Activated T-helper 9 cell treated with anti-CD3 and anti-CD28 coated beads, Interleukin-2, amount 50 U/mL, for 16 hours (primary cell): Measurements from ENCODE around the gene AVEN.
"Not testable (repeated sequence)": the region's sequence is repeated elsewhere in the genome, so short reads cannot be mapped to it uniquely, and the experiment has no call there.

Experiments
- DNase-seq: peaks from one replicate; pipeline ENCODE4 v3.0.0-alpha.2; 2020; ENCODE audit warnings: low read depth

AVEN gene

GRCh38 chr15:34039790-34040113, 748 bp upstream of the AVEN start:
- DNase-seq, result no peak

- DNase-seq, result peak; percentile 70
Observed at GRCh38 chr15:34038023-34038870, 757 bp downstream of the AVEN start.

- no peak for DNase-seq
Observed at GRCh38 chr15:34031987-34032760, 6.8 kb downstream of the AVEN start.

GRCh38 chr15:34027606-34028005, 11.4 kb downstream of the AVEN start:
- no peak for DNase-seq

- DNase-seq, result no peak
Observed at GRCh38 chr15:34025252-34025651, 13.8 kb downstream of the AVEN start.

GRCh38 chr15:34023907-34024306, 15.1 kb downstream of the AVEN start:
- DNase-seq, result no peak

- DNase-seq, result no peak
Observed at GRCh38 chr15:34019369-34019990, 19.5 kb downstream of the AVEN start.

- DNase-seq, result not testable (repeated sequence)
Observed at GRCh38 chr15:34018738-34019137, 20.3 kb downstream of the AVEN start.

- no peak for DNase-seq
Observed at GRCh38 chr15:34018021-34018645, 20.9 kb downstream of the AVEN start.

- no peak for DNase-seq
Observed at GRCh38 chr15:34014556-34014955, 24.4 kb downstream of the AVEN start.

GRCh38 chr15:34013746-34014145, 25.3 kb downstream of the AVEN start:
- no peak for DNase-seq

GRCh38 chr15:34012461-34013028, 26.5 kb downstream of the AVEN start:
- no peak for DNase-seq

GRCh38 chr15:34011481-34011880, 27.5 kb downstream of the AVEN start:
- DNase-seq, result no peak

GRCh38 chr15:34010921-34011320, 28.1 kb downstream of the AVEN start:
- no peak for DNase-seq

- no peak for DNase-seq
Observed at GRCh38 chr15:34009656-34010055, 29.3 kb downstream of the AVEN start.

GRCh38 chr15:34006381-34006780, 32.6 kb downstream of the AVEN start:
- DNase-seq, result no peak

GRCh38 chr15:34001536-34001935, 37.5 kb downstream of the AVEN start:
- no peak for DNase-seq

- DNase-seq, result not testable (repeated sequence)
Observed at GRCh38 chr15:33995666-33996065, 43.3 kb downstream of the AVEN start.

GRCh38 chr15:33994005-33994615, 44.9 kb downstream of the AVEN start:
- no peak for DNase-seq

GRCh38 chr15:33988384-33988783, 50.6 kb downstream of the AVEN start:
- DNase-seq, result no peak

- no peak for DNase-seq
Observed at GRCh38 chr15:33987444-33987843, 51.6 kb downstream of the AVEN start.

GRCh38 chr15:33985751-33986150, 53.3 kb downstream of the AVEN start:
- no peak for DNase-seq
